Adrenal gland (tissue), 12 donors: ENCODE results near the gene DGAT2. TPM values are rescaled to one million over a fixed set of nuclear protein-coding genes. Genes with fewer than 3 reads are reported as not detected.

Experiments used
- DNase-seq, 7 donors: peaks; one replicate each; pipeline ENCODE4 v3.0.0-alpha.2; 2019 to 2020
- H3K27ac ChIP-seq, 5 donors: fragments of 200-600 bp; sonication (generic) in 4 of 5; 1 replicate in 3 of 5; 2 replicates in 2 of 5; pipeline versions ENCODE4 v1.5.1 to v1.8.0; 2016 to 2020; ENCODE audit warnings: mild to moderate bottlenecking in 1 of 5
- H3K27me3 ChIP-seq: fragments of 200-600 bp; 2 replicates; pipeline ENCODE4 v1.8.0; 2021
- H3K36me3 ChIP-seq, 2 donors: fragments of 200-600 bp; replicated peaks in 1 of 2; 1 replicate in 1 of 2; 2 replicates in 1 of 2; pipeline versions ENCODE4 v1.5.1 to v1.8.0; 2018 to 2022
- H3K4me1 ChIP-seq, 2 donors: fragments of 200-600 bp; replicated peaks in 1 of 2; 1 replicate in 1 of 2; 2 replicates in 1 of 2; pipeline versions ENCODE4 v1.5.1 to v1.8.0; 2018 to 2021
- H3K4me3 ChIP-seq, 4 donors: fragments of 200-600 bp; sonication (generic) in 3 of 4; one replicate each; pipeline ENCODE4 v1.5.1; 2016 to 2018
- H3K9me3 ChIP-seq, 3 donors: fragments of 200-600 bp; sonication (generic) in 1 of 3; replicated peaks in 1 of 3; 1 replicate in 2 of 3; 2 replicates in 1 of 3; pipeline versions ENCODE4 v1.5.1 to v1.8.0; 2016 to 2021
- POLR2A ChIP-seq, 2 donors: fragments of 450-650 bp; IDR thresholded peaks; one replicate each; pipeline ENCODE4 v1.6.1; 2017; ENCODE audit warnings: antibody characterized with exemption in 2 of 2, mild to moderate bottlenecking in 2 of 2, moderate library complexity in 1 of 2
- WGBS, 4 donors: extraction: QIAGEN DNeasy Blood & Tissue Kit in 2 of 4; methylation state at CpG; one replicate each; pipeline versions ENCODE4 v1.1.5 to v1.1.7; 2013 to 2017; 5-methylcytosine and 5-hydroxymethylcytosine counted together
- intact Hi-C, 2 donors: fragments of 100-400 bp; cut with DNase I; formaldehyde crosslinking; loops; one replicate each; pipeline versions ENCODE4 v1.14.1 to v1.15.0; 2022 to 2023
- polyA plus RNA-seq, 3 donors: library from polyadenylated mRNA; stranded (reverse); fragments of 200-250 nt in 2 of 3; fragments of 350-450 nt in 1 of 3; fragmentation: Illumina TruSeq in 1 of 3; extraction: RNeasy Lipid Tissue Mini Kit (QIAGEN cat#74804) in 1 of 3; gene quantifications; one replicate each; pipeline ENCODE4 v1.2.3, GENCODE V29; 2013 to 2014
- total RNA-seq, 9 donors: library from RNA; depleted of rRNA in 4 of 9; stranded (reverse); fragments of >200 nt in 4 of 9; fragments of 120-200 nt in 1 of 9; fragmentation: NEBNext Ultra II Directional in 1 of 9; extraction: Animal tissue kit (Norgen Biotek cat#: 25700) in 1 of 9; gene quantifications; one replicate each; pipeline versions ENCODE4 v1.1.0 to v1.2.4, GENCODE V29; 2013 to 2023
- TF ChIP-seq, protein P1 (sequence below), 6 experiments: fragments of 450-650 bp in 4 of 6; fragments of 200-600 bp in 2 of 6; sonication (generic) in 1 of 6; IDR thresholded peaks; 1 replicate in 5 of 6; 2 replicates in 1 of 6; pipeline versions ENCODE4 v1.5.1 to v1.8.0; 2016 to 2021; ENCODE audit warnings: antibody characterized with exemption in 6 of 6, mild to moderate bottlenecking in 2 of 6, moderate library complexity in 1 of 6
- donor health status: healthy with polysubstance abuse.
- donor health status: Bipolar disorder and iron deficiency.
- donor health status: DM: yes; HTN: yes; CAD: no.
- donor health status: DM: no; HTN: no; CAD: no.
- donor health status: DM: no; HTN: no; CAD: no.
- donor health status: DM: yes; HTN: yes; CAD: no.

Gene DGAT2
- total and polyA plus RNA-seq, 12 donors = 2.1 to 79.2 (median 7.5) TPM

DNA sequence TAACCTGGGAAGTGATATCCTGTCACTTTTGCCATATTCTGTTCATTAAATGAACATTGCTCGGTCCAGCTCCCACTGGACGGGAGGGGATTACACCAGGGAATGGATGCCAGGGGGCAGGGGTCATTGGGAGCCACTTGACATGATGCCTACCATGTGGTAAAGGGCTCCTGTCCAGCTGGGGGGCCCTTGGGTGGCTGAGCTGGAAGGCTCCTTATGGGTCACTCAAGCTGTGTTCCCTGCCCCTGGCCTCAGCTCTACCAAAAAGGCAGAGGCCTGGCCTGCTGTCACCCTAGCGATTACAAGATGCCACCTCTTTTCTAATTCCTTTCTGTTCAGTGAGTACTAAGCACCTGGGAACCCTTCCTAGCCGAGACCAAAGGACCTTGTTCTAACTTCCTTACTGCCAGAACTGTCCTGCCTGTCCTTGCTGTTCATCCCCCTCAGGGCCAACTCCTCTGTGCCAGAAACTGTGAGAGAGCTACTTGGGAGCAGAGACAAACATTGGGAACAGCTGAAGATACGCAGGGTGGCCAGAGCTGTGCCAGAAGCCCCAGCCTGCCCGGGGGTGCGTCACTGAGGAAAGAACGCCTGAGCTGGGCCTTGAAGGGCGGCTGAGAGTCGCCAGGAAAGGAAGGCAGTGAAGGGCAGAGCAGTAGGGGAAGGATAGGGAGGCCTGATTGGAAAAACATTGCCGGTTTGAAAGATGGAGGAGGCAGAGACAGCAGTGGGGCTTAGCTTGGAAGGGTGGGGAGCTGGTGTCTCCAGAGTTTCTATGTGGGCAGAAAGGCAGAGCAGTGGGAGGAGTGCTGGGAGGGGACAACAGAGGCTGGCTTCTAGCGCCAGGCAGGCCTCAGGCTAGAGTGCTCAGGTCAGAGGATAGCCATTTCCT lies 33.7 kb downstream of the DGAT2 start:
- peaks cover 0 to 17% of the 10 kb centered on the region in 2 donors for H3K4me1 ChIP-seq
- H3K36me3 ChIP-seq = no peaks in the 10 kb centered on the region
- no peaks in the 10 kb centered on the region for H3K27me3 ChIP-seq
- intact Hi-C loops = loop anchor here (5.0 kb wide), 2 partner anchors 65 to 350 kb away; no protein-coding TSS in a partner anchor
- WGBS, 4 donors = 60 to 75% (median 62%) methylated on average over 12 of the region's 12 CpGs
- H3K27ac ChIP-seq = peak overlapping the region in 2 of 5 donors; percentile 54 to 64
- no peak for TF ChIP-seq POLR2A (IDR thresholded peaks at IDR 0.05)
- TF ChIP-seq, protein P1, sequence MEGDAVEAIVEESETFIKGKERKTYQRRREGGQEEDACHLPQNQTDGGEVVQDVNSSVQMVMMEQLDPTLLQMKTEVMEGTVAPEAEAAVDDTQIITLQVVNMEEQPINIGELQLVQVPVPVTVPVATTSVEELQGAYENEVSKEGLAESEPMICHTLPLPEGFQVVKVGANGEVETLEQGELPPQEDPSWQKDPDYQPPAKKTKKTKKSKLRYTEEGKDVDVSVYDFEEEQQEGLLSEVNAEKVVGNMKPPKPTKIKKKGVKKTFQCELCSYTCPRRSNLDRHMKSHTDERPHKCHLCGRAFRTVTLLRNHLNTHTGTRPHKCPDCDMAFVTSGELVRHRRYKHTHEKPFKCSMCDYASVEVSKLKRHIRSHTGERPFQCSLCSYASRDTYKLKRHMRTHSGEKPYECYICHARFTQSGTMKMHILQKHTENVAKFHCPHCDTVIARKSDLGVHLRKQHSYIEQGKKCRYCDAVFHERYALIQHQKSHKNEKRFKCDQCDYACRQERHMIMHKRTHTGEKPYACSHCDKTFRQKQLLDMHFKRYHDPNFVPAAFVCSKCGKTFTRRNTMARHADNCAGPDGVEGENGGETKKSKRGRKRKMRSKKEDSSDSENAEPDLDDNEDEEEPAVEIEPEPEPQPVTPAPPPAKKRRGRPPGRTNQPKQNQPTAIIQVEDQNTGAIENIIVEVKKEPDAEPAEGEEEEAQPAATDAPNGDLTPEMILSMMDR (IDR thresholded peaks at IDR 0.05) = no peak
- no peak overlapping the region for H3K4me3 ChIP-seq
- H3K9me3 ChIP-seq = no peaks in the 10 kb centered on the region
- DNase-seq = peak; percentile 45 to 71 (median 63)

DNA sequence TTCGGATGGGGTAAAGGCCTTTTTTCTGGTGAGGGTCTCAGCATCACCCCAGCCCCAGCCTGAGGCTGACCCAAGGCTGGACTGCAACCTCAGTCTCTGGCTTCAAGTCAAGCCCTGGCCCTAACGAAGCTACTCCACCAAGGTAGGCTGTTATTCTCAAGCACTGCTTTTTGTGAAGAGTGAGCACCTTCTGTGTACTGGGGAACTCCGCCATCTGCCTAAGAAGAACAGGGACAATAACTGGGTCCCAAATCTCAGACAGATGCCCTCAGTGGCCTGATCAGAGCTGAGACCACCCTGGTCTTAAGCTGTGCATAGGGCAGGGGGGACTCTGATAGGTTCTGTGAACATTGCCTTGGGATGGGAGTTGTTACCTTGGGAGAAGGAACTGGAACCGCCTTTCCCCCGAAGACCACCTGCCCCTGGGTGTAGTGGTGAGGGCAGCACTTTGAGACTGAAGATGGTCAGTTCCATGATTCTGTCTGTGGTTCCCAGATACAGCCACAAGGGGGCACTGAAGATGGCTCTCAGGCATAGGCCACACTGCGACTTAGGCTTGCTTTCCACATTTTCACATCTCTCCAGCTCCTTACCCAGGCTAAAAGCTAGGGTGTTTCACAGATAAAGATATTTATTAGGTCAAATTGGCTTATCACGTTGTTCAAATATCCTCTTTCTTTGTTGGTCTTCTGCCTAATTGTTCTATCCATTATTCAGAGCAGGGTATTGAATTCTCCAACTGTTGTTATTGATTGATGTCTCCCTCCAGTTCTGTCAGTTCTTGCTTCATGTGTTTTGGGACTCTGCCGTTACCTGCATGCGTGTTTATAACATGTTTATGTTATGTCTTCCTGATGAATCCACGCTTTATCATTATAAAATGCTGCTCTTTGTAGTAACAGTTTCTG lies 34.6 kb downstream of the DGAT2 start:
- peak overlapping the region in 2 of 5 donors; percentile 54 to 64 for H3K27ac ChIP-seq
- no peak overlapping the region for H3K4me3 ChIP-seq
- no peaks in the 10 kb centered on the region for H3K9me3 ChIP-seq
- H3K36me3 ChIP-seq = no peaks in the 10 kb centered on the region
- intact Hi-C loops = loop anchor here (5.0 kb wide), 2 partner anchors 64 to 349 kb away; no protein-coding TSS in a partner anchor
- peaks cover 0 to 17% of the 10 kb centered on the region in 2 donors for H3K4me1 ChIP-seq
- no peak for TF ChIP-seq POLR2A (IDR thresholded peaks at IDR 0.05)
- TF ChIP-seq, protein P1 (IDR thresholded peaks at IDR 0.05) = peak; percentile 80 to 97 (median 93)
- no peaks in the 10 kb centered on the region for H3K27me3 ChIP-seq
- WGBS, 4 donors = 33 to 45% (median 41%) methylated on average over 8 to 10 of the region's 10 CpGs
- peak; percentile 71 to 94 (median 84) for DNase-seq

DNA sequence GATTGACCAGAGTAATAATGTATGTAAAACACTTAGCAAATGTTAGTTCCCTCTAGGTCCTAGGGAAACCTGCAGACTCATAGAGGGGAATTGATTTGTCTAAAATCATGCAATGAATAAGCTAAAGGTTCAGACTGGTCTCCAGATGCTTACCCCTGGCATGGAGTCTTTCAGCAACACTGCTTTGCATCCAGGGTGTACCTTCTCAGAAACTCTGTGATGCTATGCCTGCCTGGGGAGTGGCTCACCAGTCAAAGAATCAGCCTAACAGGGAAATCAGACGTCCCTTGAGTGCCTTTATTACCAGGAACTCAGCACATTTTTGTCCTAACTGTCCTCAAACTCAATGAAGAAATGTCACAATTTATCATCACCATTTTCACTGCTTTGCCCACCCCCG lies 40.5 kb downstream of the DGAT2 start:
- Histone ChIP-seq H3K9me3 (no peaks in the 10 kb centered on the region), H3K4me3 (no peak overlapping the region), H3K36me3 (no peaks in the 10 kb centered on the region), H3K27ac (no peak overlapping the region), H3K27me3 (no peaks in the 10 kb centered on the region), H3K4me1 (peaks cover 0 to 4% of the 10 kb centered on the region in 2 donors)
- WGBS, 4 donors = 67 to 78% (median 75%) methylated on average over 2 of the region's 2 CpGs
- no peak for DNase-seq
- TF ChIP-seq POLR2A (IDR thresholded peaks at IDR 0.05) = no peak
- TF ChIP-seq, protein P1 (IDR thresholded peaks at IDR 0.05) = no peak
- intact Hi-C loops = no loop called here

DNA sequence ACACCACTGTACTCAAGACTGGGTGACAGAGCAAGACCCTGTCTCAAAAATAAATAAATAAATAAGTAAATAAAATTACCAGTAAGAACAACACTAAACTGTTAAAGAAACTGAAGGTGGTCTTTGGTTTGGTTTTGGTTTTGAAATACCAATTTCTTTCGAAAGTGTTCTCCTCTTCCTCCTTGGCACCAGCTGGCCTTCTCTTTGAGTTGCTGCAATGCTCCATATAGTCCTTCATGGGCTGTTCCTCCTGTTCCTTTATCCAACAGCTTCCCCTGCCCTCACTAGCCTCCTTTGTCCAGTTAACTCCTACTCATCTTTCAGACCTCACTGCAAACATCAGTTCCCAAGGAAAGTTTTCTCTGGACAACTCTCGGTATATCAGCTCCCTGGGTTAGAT lies 41.4 kb downstream of the DGAT2 start:
- TF ChIP-seq POLR2A (IDR thresholded peaks at IDR 0.05) = no peak
- TF ChIP-seq, protein P1 (IDR thresholded peaks at IDR 0.05) = no peak
- no peaks in the 10 kb centered on the region for H3K36me3 ChIP-seq
- H3K4me3 ChIP-seq = no peak overlapping the region
- WGBS, 4 donors = 55 to 88% (median 77%) methylated on average over 2 of the region's 2 CpGs
- no peak for DNase-seq
- no peak overlapping the region for H3K27ac ChIP-seq
- no peaks in the 10 kb centered on the region for H3K9me3 ChIP-seq
- intact Hi-C loops = no loop called here
- peaks cover 0 to 6% of the 10 kb centered on the region in 2 donors for H3K4me1 ChIP-seq
- no peaks in the 10 kb centered on the region for H3K27me3 ChIP-seq
